GM20000 (cell line): ENCODE results near the gene PIGX.
A peak's percentile ranks its signal among the peaks of the same experiment; 100 is the strongest.

Experiments
- DNase-seq: peaks from one replicate; pipeline ENCODE4 v3.0.0; 2012; ENCODE audit warnings: low spot score
- TF ChIP-seq, protein P1 (sequence below): IDR thresholded peaks from 2 replicates; pipeline ENCODE4 v1.5.1; 2012; ENCODE audit warnings: mild to moderate bottlenecking, control low read depth; ENCODE audit errors: extremely low read depth, missing control alignments

PIGX gene

DNA sequence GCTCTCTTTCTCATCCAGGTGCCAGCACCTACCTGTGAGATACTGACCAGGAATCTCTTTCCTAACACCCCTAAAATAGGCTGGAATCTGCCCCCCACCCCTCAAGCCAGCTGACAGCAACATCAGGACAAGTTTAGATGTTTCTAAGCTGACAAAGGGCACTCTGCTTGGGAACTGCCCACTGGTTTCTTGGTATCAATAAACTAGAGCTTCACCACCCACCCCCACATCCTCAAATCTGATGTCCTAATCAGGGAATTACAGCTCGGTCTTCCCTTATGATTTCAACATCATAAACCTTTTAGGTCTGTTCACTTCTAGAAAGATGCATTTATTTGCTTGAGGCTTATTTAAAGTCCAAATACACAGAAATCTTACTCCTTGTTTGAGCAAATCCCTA, 34.8 kb upstream of the PIGX start:
- TF ChIP-seq, protein P1, sequence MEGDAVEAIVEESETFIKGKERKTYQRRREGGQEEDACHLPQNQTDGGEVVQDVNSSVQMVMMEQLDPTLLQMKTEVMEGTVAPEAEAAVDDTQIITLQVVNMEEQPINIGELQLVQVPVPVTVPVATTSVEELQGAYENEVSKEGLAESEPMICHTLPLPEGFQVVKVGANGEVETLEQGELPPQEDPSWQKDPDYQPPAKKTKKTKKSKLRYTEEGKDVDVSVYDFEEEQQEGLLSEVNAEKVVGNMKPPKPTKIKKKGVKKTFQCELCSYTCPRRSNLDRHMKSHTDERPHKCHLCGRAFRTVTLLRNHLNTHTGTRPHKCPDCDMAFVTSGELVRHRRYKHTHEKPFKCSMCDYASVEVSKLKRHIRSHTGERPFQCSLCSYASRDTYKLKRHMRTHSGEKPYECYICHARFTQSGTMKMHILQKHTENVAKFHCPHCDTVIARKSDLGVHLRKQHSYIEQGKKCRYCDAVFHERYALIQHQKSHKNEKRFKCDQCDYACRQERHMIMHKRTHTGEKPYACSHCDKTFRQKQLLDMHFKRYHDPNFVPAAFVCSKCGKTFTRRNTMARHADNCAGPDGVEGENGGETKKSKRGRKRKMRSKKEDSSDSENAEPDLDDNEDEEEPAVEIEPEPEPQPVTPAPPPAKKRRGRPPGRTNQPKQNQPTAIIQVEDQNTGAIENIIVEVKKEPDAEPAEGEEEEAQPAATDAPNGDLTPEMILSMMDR, result no peak

DNA sequence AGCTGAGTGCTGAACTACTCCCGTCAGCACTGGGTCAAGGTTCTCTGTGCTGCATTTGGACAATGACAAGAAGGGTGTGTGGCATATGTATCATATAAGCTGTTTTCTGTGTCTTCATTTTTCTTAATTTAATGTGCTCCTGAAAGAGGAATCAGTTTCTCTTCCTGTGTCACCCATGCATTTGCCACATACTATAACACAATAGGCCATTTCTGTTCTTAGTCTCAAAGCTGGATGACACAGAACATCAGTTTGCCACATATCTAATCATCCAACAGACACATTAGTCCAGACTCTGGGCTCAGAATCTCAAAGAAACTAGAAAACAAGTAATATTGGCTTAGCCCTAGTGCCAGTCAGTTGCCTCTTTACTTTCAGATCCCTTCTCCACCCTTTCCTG, 34.2 kb upstream of the PIGX start:
- DNase-seq, result no peak
- TF ChIP-seq, protein P1, result no peak

More for the DNA sequence above, 34.8 kb upstream of the PIGX start:
- no peak for DNase-seq

DNA sequence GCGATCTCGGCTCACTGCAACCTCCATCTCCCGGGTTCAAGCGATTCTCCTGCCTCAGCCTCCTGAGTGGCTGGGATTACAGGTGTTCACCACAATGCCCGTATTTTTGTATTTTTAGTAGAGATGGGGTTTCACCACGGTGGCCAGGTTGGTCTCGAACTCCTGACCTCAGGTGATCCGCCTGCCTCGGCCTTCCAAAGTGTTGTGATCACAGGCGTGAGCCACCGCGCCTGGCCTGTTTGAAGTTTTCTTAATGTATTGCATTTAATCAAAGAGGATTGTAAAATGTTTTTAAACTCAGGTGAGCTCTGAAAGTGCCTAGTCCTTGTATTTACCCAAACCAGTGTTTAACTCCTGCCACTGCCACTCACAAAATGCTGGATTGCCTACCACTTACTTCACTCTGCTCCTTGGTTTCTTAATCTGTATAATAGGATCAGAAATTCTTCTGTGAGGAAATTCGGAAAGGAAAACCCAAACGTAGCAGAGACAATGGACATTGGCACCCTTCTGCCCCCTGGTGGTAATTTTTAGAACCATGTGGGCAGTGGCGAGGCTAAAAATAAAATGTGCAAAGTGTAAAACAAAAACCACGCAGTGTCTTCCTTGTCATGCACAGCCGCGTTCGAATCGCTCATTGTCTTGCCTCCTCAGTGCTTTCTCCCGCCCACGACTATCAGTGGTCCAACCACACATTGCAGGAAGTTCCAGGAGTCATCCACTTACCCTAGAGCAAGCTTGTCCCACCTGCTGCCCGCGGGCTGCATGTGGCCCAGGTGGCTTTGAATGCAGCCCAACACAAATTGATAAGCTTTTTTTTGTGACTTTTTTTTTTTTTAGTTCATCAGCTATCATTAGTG, 27.4 kb upstream of the PIGX start:
- DNase-seq, result peak; percentile 84
- TF ChIP-seq, protein P1, result peak; percentile 63

DNA sequence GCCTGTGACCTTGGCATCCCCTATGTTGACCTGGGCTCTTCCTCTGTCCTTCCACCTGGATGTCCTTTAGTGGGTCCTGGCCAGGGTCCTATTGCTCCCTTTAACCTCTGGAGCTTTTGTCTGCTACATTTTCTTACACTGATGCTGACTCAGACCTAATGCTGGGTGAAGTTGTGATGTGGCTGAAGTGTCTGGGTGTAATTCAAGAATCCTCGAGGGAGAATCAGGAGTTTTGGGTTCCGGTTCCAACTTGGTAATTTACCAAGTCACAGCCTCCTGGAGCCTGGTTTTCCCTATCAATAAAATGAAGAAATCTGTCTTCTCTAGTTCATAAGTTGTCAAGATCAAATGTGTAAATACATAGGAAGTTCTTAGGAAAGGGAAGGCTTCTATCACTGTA, 25.7 kb upstream of the PIGX start:
- TF ChIP-seq, protein P1, result no peak
- DNase-seq, result no peak

DNA sequence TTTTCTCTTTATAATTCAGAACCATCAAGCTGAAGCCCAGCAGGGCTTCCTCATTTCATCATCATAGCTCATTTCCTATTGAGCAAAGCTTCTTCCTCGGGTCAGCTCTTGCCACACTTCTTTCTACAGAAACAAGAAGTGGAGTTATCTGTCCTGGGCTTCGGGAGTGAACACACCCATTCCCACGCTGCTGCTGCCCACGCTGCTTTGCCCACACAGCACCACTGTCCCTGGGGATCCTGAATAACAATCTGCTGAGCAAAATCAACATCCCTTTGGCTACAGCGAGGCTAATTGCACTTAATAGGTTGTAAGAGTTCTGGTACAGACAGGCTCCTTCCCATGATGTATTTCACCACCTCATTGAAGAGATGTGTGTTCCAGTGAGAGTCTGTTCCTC, 23.8 kb upstream of the PIGX start:
- no peak for DNase-seq
- TF ChIP-seq, protein P1, result no peak

DNA sequence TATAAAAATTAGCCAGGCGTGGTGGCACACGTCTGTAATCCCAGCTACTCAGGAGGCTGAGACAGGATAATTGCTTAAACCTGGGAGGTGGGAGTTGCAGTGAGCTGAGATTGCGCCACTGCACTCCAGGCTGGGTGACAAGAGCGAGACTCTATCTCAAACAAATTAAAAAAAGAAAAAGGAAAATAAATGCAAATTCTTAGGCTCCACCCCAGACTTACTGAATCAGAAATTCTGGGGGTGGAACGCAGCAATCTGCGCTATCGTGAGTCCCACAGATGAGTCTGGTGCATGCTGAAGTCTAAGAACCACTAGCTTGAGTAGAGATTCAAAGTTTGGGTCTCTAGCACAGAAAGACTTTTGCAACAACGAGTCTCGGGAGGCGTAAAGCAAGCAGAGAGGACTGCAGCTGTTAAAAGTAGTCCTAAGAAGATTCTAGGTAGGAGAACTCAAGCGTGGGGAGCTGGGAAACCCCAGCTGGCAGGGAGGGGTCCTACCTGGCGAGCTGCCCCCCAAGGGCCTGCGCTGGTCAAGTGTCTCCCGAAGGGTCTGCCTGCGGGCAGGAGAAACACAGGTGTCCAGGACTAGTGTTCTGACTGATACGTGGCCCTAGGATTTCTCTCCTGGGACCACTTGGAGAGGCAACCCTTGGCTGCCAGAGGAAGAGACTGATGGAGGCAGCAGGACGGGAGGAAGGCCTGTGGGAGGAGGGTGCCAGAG, 22.1 kb upstream of the PIGX start:
- TF ChIP-seq, protein P1, result no peak

DNA sequence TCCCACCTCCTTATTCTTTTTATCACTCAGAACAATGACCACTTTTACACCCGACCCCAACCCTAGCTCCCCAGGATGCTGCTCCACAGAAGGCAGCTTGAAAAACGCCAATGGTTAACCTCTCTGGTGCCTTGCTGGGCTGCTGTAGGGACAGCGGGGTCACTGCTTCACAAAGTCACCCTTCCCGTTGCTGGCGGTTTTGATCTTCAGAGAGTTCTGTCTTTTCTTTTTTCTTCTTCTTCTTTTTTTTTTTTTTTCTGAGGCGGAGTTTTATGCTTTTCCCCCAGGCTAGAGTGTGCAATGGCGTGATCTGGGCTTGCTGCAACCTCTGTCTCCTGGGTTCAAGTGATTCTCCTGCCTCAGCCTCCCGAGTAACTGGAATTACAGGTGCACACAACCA, 20.8 kb upstream of the PIGX start:
- DNase-seq, result no peak

More for the DNA sequence above, 22.1 kb upstream of the PIGX start:
- no peak for DNase-seq

More for the DNA sequence above, 20.8 kb upstream of the PIGX start:
- TF ChIP-seq, protein P1, result no peak
